Spleen (tissue), 7 donors: ENCODE results near the gene GRB10.

Experiments
- CTCF ChIP-seq, 11 experiments: fragments of 200-600 bp in 7 of 11; fragments of 450-650 bp in 4 of 11; sonication (generic) in 4 of 11; IDR thresholded peaks in 8 of 11; conservative IDR thresholded peaks in 3 of 11; 1 replicate in 7 of 11; 2 replicates in 4 of 11; pipeline versions ENCODE4 v1.4.0 to v1.8.0; 2016 to 2021; ENCODE audit warnings: antibody characterized with exemption in 11 of 11, inconsistent platforms in 4 of 11, mild to moderate bottlenecking in 1 of 11
- POLR2A ChIP-seq, 3 donors: fragments of 450-650 bp; IDR thresholded peaks; one replicate each; pipeline ENCODE4 v1.5.1; 2017; ENCODE audit warnings: antibody characterized with exemption in 3 of 3, mild to moderate bottlenecking in 1 of 3
- donor health status: DM: no; HTN: no; CAD: no; lungs with moderate emphysema.
- donor health status: DM: no; HTN: no; CAD: no.
- donor health status: DM: no; HTN: no; CAD: no.

GRCh38 chr7:50641442-50642405 lies 141.0 kb downstream of the GRB10 start:
- TF ChIP-seq CTCF (IDR thresholded peaks at IDR 0.05 in 8 of 11, conservative IDR thresholded peaks at IDR 0.05 in 3 of 11) (peak in 1 of 11 experiments; percentile 13), POLR2A (IDR thresholded peaks at IDR 0.05) (no peak)
